ENCODE measurements around the gene AKR7A2.

Gene AKR7A2

DNA sequence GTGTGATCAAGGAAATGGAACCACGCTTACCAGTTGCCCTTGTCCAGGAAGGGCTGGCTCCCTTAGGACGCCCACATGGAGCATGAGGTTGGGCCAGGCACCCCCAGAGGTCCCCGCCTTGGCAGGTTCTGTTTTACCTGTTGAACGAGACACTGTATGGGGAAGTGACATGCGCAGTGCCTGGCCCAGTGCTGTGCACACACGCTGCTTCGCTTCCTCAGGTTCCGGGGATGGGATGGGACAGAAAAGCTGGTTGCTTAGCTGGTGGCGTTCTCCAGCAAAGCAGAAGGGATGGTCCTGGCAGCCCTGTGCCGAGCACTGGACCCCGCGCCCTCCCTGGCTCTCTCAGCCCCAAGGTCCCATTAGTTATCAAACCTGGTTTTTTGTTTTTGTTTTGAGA, 20.9 kb upstream of the AKR7A2 start:
- H3K36me3 ChIP-seq (ENCODE audit: control insufficient read depth, low read length) = no peaks in the 10 kb centered on the region

DNA sequence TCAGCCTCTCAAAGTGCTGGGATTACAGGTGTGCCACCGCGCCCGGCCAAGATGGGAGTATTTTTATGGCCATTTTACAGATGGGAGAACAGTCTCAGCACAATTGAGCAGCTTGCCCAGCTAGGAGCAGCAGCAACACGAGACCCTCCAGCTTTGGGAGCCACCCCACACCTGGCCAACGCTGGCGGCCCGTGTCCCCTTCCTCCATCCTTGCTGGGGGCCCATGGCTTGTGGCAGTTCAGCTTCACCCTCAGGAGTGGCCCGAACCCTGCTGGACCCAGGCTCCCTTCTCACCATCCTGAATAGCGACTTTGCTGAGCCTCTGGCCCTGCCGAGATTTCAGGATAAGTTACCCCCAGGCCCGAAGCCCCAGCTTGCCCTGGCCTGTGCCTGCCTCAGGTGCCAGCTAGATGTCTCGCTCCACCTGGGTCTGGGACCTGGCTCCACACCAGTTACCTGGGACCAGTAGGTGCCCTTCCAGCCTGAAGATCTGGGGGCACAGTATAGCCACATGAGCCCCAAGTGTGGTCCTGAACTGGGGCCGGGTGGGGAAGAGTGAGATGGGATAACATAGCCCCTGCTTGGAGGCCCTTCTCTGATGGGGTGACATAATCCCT, 19.4 kb upstream of the AKR7A2 start:
- no peak for TF ChIP-seq EZH2phosphoT487 (IDR thresholded peaks at IDR 0.05; ENCODE audit: borderline replicate concordance, low read length)
- TF ChIP-seq, protein P1, sequence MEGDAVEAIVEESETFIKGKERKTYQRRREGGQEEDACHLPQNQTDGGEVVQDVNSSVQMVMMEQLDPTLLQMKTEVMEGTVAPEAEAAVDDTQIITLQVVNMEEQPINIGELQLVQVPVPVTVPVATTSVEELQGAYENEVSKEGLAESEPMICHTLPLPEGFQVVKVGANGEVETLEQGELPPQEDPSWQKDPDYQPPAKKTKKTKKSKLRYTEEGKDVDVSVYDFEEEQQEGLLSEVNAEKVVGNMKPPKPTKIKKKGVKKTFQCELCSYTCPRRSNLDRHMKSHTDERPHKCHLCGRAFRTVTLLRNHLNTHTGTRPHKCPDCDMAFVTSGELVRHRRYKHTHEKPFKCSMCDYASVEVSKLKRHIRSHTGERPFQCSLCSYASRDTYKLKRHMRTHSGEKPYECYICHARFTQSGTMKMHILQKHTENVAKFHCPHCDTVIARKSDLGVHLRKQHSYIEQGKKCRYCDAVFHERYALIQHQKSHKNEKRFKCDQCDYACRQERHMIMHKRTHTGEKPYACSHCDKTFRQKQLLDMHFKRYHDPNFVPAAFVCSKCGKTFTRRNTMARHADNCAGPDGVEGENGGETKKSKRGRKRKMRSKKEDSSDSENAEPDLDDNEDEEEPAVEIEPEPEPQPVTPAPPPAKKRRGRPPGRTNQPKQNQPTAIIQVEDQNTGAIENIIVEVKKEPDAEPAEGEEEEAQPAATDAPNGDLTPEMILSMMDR (IDR thresholded peaks at IDR 0.05; ENCODE audit: low read depth, low read length, poor library complexity, severe bottlenecking) = no peak
- Histone ChIP-seq H3F3A (ENCODE audit: control insufficient read depth, insufficient read depth) (no peaks in the 10 kb centered on the region), H3K27ac (ENCODE audit: low read depth, low read length) (no peak overlapping the region), H3K27me3 (ENCODE audit: control insufficient read depth, low read length) (no peaks in the 10 kb centered on the region), H3K4me1 (ENCODE audit: control insufficient read depth, low read length) (no peaks in the 10 kb centered on the region), H3K9me3 (ENCODE audit: control insufficient read depth, insufficient read depth, low read length) (no peaks in the 10 kb centered on the region), H4K20me1 (ENCODE audit: control insufficient read depth, insufficient read depth, low read depth, low read length) (no peaks in the 10 kb centered on the region), H3K79me2 (ENCODE audit: control insufficient read depth, low read length) (no peaks in the 10 kb centered on the region), H3K4me3 (ENCODE audit: low read length) (no peak overlapping the region), H3K36me3 (ENCODE audit: control insufficient read depth, low read length) (no peaks in the 10 kb centered on the region; the same call in 1 of the 2 replicates), H3K4me2 (ENCODE audit: low read length) (no peak overlapping the region), H3K9me2 (replicated peaks; ENCODE audit: control insufficient read depth, low read length) (no peaks in the 10 kb centered on the region)

More for the DNA sequence above, 20.9 kb upstream of the AKR7A2 start:
- Histone ChIP-seq H3K27me3 (ENCODE audit: control insufficient read depth, low read length) (no peaks in the 10 kb centered on the region), H3K4me3 (ENCODE audit: low read length) (no peak overlapping the region), H4K20me1 (ENCODE audit: control insufficient read depth, insufficient read depth, low read depth, low read length) (no peaks in the 10 kb centered on the region), H3K9me2 (replicated peaks; ENCODE audit: control insufficient read depth, low read length) (no peaks in the 10 kb centered on the region), H3K79me2 (ENCODE audit: control insufficient read depth, low read length) (no peaks in the 10 kb centered on the region), H3K27ac (ENCODE audit: low read depth, low read length) (no peak overlapping the region), H3K9me3 (ENCODE audit: control insufficient read depth, insufficient read depth, low read length) (no peaks in the 10 kb centered on the region), H3K4me1 (ENCODE audit: control insufficient read depth, low read length) (no peaks in the 10 kb centered on the region), H3K4me2 (ENCODE audit: low read length) (no peak overlapping the region), H3F3A (ENCODE audit: control insufficient read depth, insufficient read depth) (no peaks in the 10 kb centered on the region)
- TF ChIP-seq, protein P1 (IDR thresholded peaks at IDR 0.05; ENCODE audit: low read depth, low read length, poor library complexity, severe bottlenecking) = no peak
- no peak for TF ChIP-seq EZH2phosphoT487 (IDR thresholded peaks at IDR 0.05; ENCODE audit: borderline replicate concordance, low read length)

DNA sequence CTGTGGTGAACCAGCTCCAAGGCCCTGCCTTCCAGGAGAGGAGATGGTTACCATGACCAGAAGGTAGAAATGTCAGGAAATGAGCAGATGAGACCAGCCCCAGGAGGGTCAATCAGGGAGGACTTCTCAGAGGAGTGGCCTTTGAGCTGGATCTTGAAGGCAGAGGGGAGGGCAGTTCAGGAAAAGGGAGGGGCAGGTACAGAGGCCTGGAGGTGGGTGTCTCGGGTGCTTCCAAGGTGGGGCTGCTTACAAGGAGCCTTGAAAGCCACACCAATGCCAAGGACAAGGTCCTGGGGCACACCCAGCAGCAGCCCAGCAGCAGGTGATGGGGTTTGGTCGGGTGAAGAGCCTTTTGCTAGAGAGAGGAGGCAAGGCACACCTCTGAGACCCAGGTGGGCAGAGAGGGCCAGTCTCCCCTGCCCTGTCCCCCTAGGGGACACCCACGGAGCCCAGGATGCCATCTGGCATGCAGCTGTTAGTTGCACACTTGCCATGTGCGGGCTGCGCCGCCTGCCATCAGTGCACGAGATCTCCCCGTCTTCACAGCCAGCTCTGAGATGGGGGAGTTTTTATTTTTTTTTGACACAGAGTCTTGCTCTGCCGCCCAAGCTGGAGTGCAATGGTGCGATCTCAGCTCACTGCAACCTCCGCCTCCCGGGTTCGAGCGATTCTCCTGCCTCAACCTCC, 18.6 kb upstream of the AKR7A2 start:
- H4K20me1 ChIP-seq (ENCODE audit: control insufficient read depth, insufficient read depth, low read depth, low read length) = no peaks in the 10 kb centered on the region
- TF ChIP-seq EZH2phosphoT487 (IDR thresholded peaks at IDR 0.05; ENCODE audit: borderline replicate concordance, low read length) = no peak
- TF ChIP-seq, protein P1 (IDR thresholded peaks at IDR 0.05; ENCODE audit: low read depth, low read length, poor library complexity, severe bottlenecking) = no peak
- no peaks in the 10 kb centered on the region for H3K27me3 ChIP-seq (ENCODE audit: control insufficient read depth, low read length)
- no peak overlapping the region for H3K4me3 ChIP-seq (ENCODE audit: low read length)
- no peaks in the 10 kb centered on the region for H3F3A ChIP-seq (ENCODE audit: control insufficient read depth, insufficient read depth)
- no peak overlapping the region for H3K4me2 ChIP-seq (ENCODE audit: low read length)
- no peaks in the 10 kb centered on the region for H3K9me2 ChIP-seq (replicated peaks; ENCODE audit: control insufficient read depth, low read length)
- no peaks in the 10 kb centered on the region for H3K4me1 ChIP-seq (ENCODE audit: control insufficient read depth, low read length)
- H3K9me3 ChIP-seq (ENCODE audit: control insufficient read depth, insufficient read depth, low read length) = no peaks in the 10 kb centered on the region
- no peak overlapping the region for H3K27ac ChIP-seq (ENCODE audit: low read depth, low read length)
- no peaks in the 10 kb centered on the region; the same call in 1 of the 2 replicates for H3K36me3 ChIP-seq (ENCODE audit: control insufficient read depth, low read length)
- no peaks in the 10 kb centered on the region for H3K79me2 ChIP-seq (ENCODE audit: control insufficient read depth, low read length)

Data from DOHH2 (cell line).